K562 (cell line): ENCODE results near the gene RGS3. TPM values are rescaled to one million over a fixed set of nuclear protein-coding genes. Genes with fewer than 3 reads are reported as not detected.

Experiments
- ATAC-seq: fragments of 200-7000 bp; cut with Tn5 transposase; 3 replicates; pipeline ENCODE4 v1.9.1; 2020; ENCODE audit warnings: moderate library complexity
- BruUV-seq: library from RNA; stranded (reverse); fragments of 400-500 nt; replicated peaks from 2 replicates; lab custom pipeline; 2021; lab: Mats Ljungman, UMichigan
- CTCF ChIA-PET: fragments of 300-600 bp; formaldehyde crosslinking; extraction: SDS; loops from one replicate; lab custom pipeline; 2021; ENCODE audit warnings: low intra/inter-chr PET ratio; lab: Yijun Ruan, JAX
- POLR2A ChIA-PET: fragments of 300-600, 350-650 bp; sonication (Branson Sonifier 250); formaldehyde crosslinking; extraction: SDS; loops from one replicate; lab custom pipeline; 2021; ENCODE audit warnings: antibody characterized with exemption, inconsistent platforms; lab: Yijun Ruan, JAX
- DNase-seq, 4 experiments: peaks; one replicate each; pipeline versions ENCODE4 v3.0.0 to v3.0.0-alpha.2; 2011 to 2018; ENCODE audit warnings: low spot score in 3 of 4, mixed read lengths in 3 of 4; ENCODE audit errors: extremely low read depth in 1 of 4
- FAIRE-seq: peaks from 2 replicates; lab custom pipeline; 2011; peaks lifted over from hg19 to GRCh38; lab: Jason Lieb, UNC
- H2AFZ ChIP-seq: 2 replicates; pipeline ENCODE4 v1.6.0; 2011; ENCODE audit warnings: low read depth, low read length, control low read depth, inconsistent platforms
- H3K27ac ChIP-seq: fragments of 200-600 bp; 3 replicates; pipeline ENCODE4 v1.8.0; 2011; ENCODE audit warnings: low read depth, mild to moderate bottlenecking, control low read depth, inconsistent platforms, low read length, moderate library complexity, mixed read lengths; ENCODE audit errors: extremely low read depth
- H3K27me3 ChIP-seq, 2 experiments: fragments of 300-600 bp in 1 of 2; 2 replicates in 1 of 2; 3 replicates in 1 of 2; pipeline versions ENCODE4 v1.6.0 to v1.8.0; 2011; ENCODE audit warnings: inconsistent platforms in 2 of 2, low read length in 2 of 2, mild to moderate bottlenecking in 1 of 2, mixed read lengths in 1 of 2, moderate library complexity in 1 of 2; ENCODE audit not compliant: control insufficient read depth in 2 of 2, insufficient read depth in 2 of 2
- H3K36me3 ChIP-seq: fragments of 300-600 bp; 3 replicates; pipeline ENCODE4 v1.8.0; 2011; ENCODE audit warnings: mild to moderate bottlenecking, low read length, inconsistent platforms; ENCODE audit not compliant: control insufficient read depth, insufficient read depth
- H3K4me1 ChIP-seq, 2 experiments: fragments of 200-600 bp in 1 of 2; replicated peaks in 1 of 2; 2 replicates in 1 of 2; 3 replicates in 1 of 2; pipeline versions ENCODE4 v1.5.1 to v1.8.0; 2011; ENCODE audit warnings: inconsistent platforms in 2 of 2, low read length in 2 of 2, mild to moderate bottlenecking in 1 of 2, mixed read lengths in 1 of 2, moderate library complexity in 1 of 2; ENCODE audit not compliant: control insufficient read depth in 2 of 2, insufficient read depth in 2 of 2
- H3K4me2 ChIP-seq: 2 replicates; pipeline ENCODE4 v1.6.1; 2011; ENCODE audit warnings: low read length, control low read depth, inconsistent platforms, mixed read lengths; ENCODE audit not compliant: insufficient read depth
- H3K4me3 ChIP-seq: fragments of 200-600 bp; sonication (generic), shearing (Covaris generic); 2 replicates; pipeline ENCODE4 v1.5.1; 2016; ENCODE audit warnings: control low read depth, inconsistent platforms
- H3K79me2 ChIP-seq: fragments of 200-600 bp; 3 replicates; pipeline ENCODE4 v1.8.0; 2011; ENCODE audit warnings: low read length, inconsistent platforms; ENCODE audit not compliant: control insufficient read depth, insufficient read depth
- H3K9ac ChIP-seq, 2 experiments: 2 replicates each; pipeline versions ENCODE4 v1.6.0 to v1.6.1; 2011; ENCODE audit warnings: low read depth in 2 of 2, low read length in 2 of 2, control low read depth in 1 of 2, inconsistent platforms in 1 of 2, mild to moderate bottlenecking in 1 of 2, mixed read lengths in 1 of 2; ENCODE audit not compliant: insufficient read depth in 1 of 2
- H3K9me1 ChIP-seq: one replicate; pipeline ENCODE4 v1.6.0; 2011; ENCODE audit warnings: inconsistent platforms, mild to moderate bottlenecking, low read length, moderate library complexity; ENCODE audit not compliant: control insufficient read depth, insufficient read depth
- H3K9me3 ChIP-seq: replicated peaks from 2 replicates; pipeline ENCODE4 v1.5.1; 2011; ENCODE audit warnings: low read depth, low read length, inconsistent platforms; ENCODE audit not compliant: control insufficient read depth, insufficient read depth
- H4K20me1 ChIP-seq: replicated peaks from 2 replicates; pipeline ENCODE4 v1.6.1; 2011; ENCODE audit warnings: low read length, inconsistent platforms, mixed read lengths; ENCODE audit not compliant: control insufficient read depth, insufficient read depth
- ARNT ChIP-seq, 2 experiments: fragments of 450-650 bp; IDR thresholded peaks; 2 replicates each; pipeline ENCODE4 v1.6.1; 2016; ENCODE audit warnings: mild to moderate bottlenecking in 1 of 2
- ATF4 ChIP-seq: fragments of 450-650 bp; formaldehyde crosslinking; IDR thresholded peaks from 2 replicates; pipeline ENCODE4 v1.4.0; 2022; ENCODE audit warnings: mild to moderate bottlenecking, moderate library complexity
- ELF4 ChIP-seq: fragments of 450-650 bp; formaldehyde crosslinking; IDR thresholded peaks from 2 replicates; pipeline ENCODE4 v1.4.0; 2022; ENCODE audit warnings: missing genetic modification characterization
- EP300 ChIP-seq: IDR thresholded peaks from 2 replicates; pipeline ENCODE4 v1.6.1; 2012; ENCODE audit warnings: low read length, improper control_type of control experiment
- EZH2 ChIP-seq: IDR thresholded peaks from 2 replicates; pipeline ENCODE4 v1.6.1; 2012; ENCODE audit warnings: low read depth, mild to moderate bottlenecking, inconsistent platforms, low read length, borderline replicate concordance
- GATAD2A ChIP-seq: fragments of 450-650 bp; IDR thresholded peaks from 2 replicates; pipeline ENCODE4 v1.6.1; 2017
- GMEB1 ChIP-seq: fragments of 250-450 bp; sonication (Bioruptor Pico); IDR thresholded peaks from 2 replicates; pipeline ENCODE4 v1.4.0; 2020; ENCODE audit warnings: mild to moderate bottlenecking
- HIVEP1 ChIP-seq: fragments of 250-450 bp; sonication (Bioruptor Pico); IDR thresholded peaks from 2 replicates; pipeline ENCODE4 v1.4.0; 2020; ENCODE audit warnings: mild to moderate bottlenecking
- HOMEZ ChIP-seq: fragments of 250-450 bp; sonication (Bioruptor Pico); IDR thresholded peaks from 2 replicates; pipeline ENCODE4 v1.4.0; 2020; ENCODE audit warnings: mild to moderate bottlenecking, moderate library complexity
- KDM1A ChIP-seq, 2 experiments: fragments of 450-650 bp; IDR thresholded peaks; 2 replicates each; pipeline ENCODE4 v1.6.1; 2016; ENCODE audit warnings: mild to moderate bottlenecking in 2 of 2
- NFE2 ChIP-seq: IDR thresholded peaks from 2 replicates; pipeline ENCODE4 v1.6.1; 2014; ENCODE audit warnings: antibody characterized with exemption, low read depth
- NONO ChIP-seq, 2 experiments: fragments of 200-400 bp in 1 of 2; fragments of 450-650 bp in 1 of 2; formaldehyde crosslinking in 1 of 2; IDR thresholded peaks; 2 replicates each; pipeline ENCODE4 v1.6.1; 2017; ENCODE audit warnings: low read depth in 2 of 2, mild to moderate bottlenecking in 2 of 2, moderate library complexity in 2 of 2, low read length in 1 of 2
- PHF21A ChIP-seq: fragments of 450-650 bp; IDR thresholded peaks from 2 replicates; pipeline ENCODE4 v1.6.1; 2017; ENCODE audit warnings: low read depth, borderline replicate concordance
- POLR2A ChIP-seq: fragments of 450-650 bp; conservative IDR thresholded peaks from 2 replicates; pipeline ENCODE4 v1.6.1; 2016
- RBM25 ChIP-seq: fragments of 200-400 bp; formaldehyde crosslinking; IDR thresholded peaks from 2 replicates; pipeline ENCODE4 v1.6.1; 2018; ENCODE audit warnings: low read length, low read depth, moderate library complexity; ENCODE audit not compliant: severe bottlenecking
- SNRNP70 ChIP-seq: fragments of 200-400 bp; formaldehyde crosslinking; optimal IDR thresholded peaks from 2 replicates; pipeline ENCODE3; 2017; ENCODE audit warnings: low read depth, low read length
- ZBTB33 ChIP-seq: sonication (generic); formaldehyde crosslinking; IDR thresholded peaks from 2 replicates; pipeline ENCODE4 v1.8.1; 2023; ENCODE audit warnings: mild to moderate bottlenecking, missing genetic modification reagents
- ZNF23 ChIP-seq: fragments of 250-450 bp; sonication (Bioruptor Pico); IDR thresholded peaks from 2 replicates; pipeline ENCODE4 v1.4.0; 2020; ENCODE audit warnings: mild to moderate bottlenecking
- ZNF239 ChIP-seq: fragments of 250-450 bp; sonication (Bioruptor Pico); IDR thresholded peaks from 2 replicates; pipeline ENCODE4 v1.4.0; 2020; ENCODE audit warnings: mild to moderate bottlenecking
- WGBS: fragments of 100-300 bp; shearing (Covaris generic); methylation state at CpG from one replicate; pipeline ENCODE4 v1.1.6; 2016; ENCODE audit warnings: low coverage, mixed read lengths; ENCODE audit not compliant: insufficient coverage; ENCODE audit errors: missing lambda C conversion rate; 5-methylcytosine and 5-hydroxymethylcytosine counted together
- in situ Hi-C: fragments of 300-500 bp; cut with MboI; formaldehyde crosslinking; loops from 4 replicates; pipeline ENCODE4 v1.15.0; 2018; ENCODE audit warnings: inconsistent platforms, mixed read lengths
- intact Hi-C: fragments of 100-400 bp; cut with micrococcal nuclease; formaldehyde crosslinking; loops from 2 replicates; pipeline ENCODE4 v1.14.2; 2022
- polyA plus RNA-seq, 8 experiments: library from polyadenylated mRNA; depleted of rRNA in 4 of 8; stranded (reverse) in 5 of 8; unstranded in 3 of 8; fragments of >200 nt; fragmentation: Nextera tagmentation in 2 of 8; fragmentation: Illumina TruSeq in 1 of 8; extraction: Ambion mirVana in 2 of 8; extraction: Trizol in 1 of 8; gene quantifications; 2 replicates each; pipeline versions ENCODE4 v1.2.1 to v1.2.3, GENCODE V29; 2011 to 2014; ENCODE audit warnings: inconsistent platforms in 1 of 8, missing spikeins in 1 of 8
- total RNA-seq, 7 experiments: library from RNA; depleted of rRNA in 6 of 7; stranded (reverse); fragments of >200 nt in 6 of 7; fragmentation: Illumina TruSeq in 2 of 7; extraction: Trizol in 2 of 7; gene quantifications; 2 replicates each; pipeline versions ENCODE4 v1.2.1 to v1.2.3, GENCODE V29; 2011 to 2021; ENCODE audit warnings: low replicate concordance in 1 of 7

Gene RGS3
- total and polyA plus RNA-seq, 9 of the 15 experiments (the other 6 are each of a cell fraction or from before 2014, with no cell fraction given) = 0.08 to 2.9 (median 0.95) TPM

- ATAC-seq = no peak
- 1% methylated on average over 11 of the region's 11 CpGs for WGBS
- TF ChIP-seq NONO (IDR thresholded peaks at IDR 0.05; ENCODE audit: low read depth in 2 of 2, low read length in 1 of 2) (no peak), ELF4 (CRISPR knock-in tag) (no peak), HIVEP1 (CRISPR knock-in tag) (no peak), ARNT (IDR thresholded peaks at IDR 0.05) (no peak), GMEB1 (CRISPR knock-in tag) (no peak), GATAD2A (no peak), NFE2 (no peak), ZNF23 (CRISPR knock-in tag) (no peak), SNRNP70 (no peak), RBM25 (no peak), EP300 (no peak), ZNF239 (CRISPR knock-in tag) (no peak), KDM1A (IDR thresholded peaks at IDR 0.05) (no peak), ATF4 (no peak), EZH2 (no peak), HOMEZ (no peak), PHF21A (no peak), ZBTB33 (CRISPR knock-in tag) (no peak), POLR2A (no peak)
Measured at GRCh38 chr9:113630386-113631136, 167.0 kb downstream of the RGS3 start.

More at GRCh38 chr9:113630386-113631136, 167.0 kb downstream of the RGS3 start:
- DNase-seq = no peak
- H3K4me3 ChIP-seq = no peak overlapping the region
- H2AFZ ChIP-seq = no peak overlapping the region
- no peaks in the 10 kb centered on the region for H3K36me3 ChIP-seq
- H3K9ac ChIP-seq = no peak overlapping the region
- intact Hi-C loops (no loop called here), in situ Hi-C loops (no loop called here)
- H3K9me1 ChIP-seq = no peaks in the 10 kb centered on the region
- no peak overlapping the region for H3K27ac ChIP-seq
- no TSS peak for BruUV-seq
- ChIA-PET CTCF (no interaction called here), POLR2A (no interaction called here)
- no peak overlapping the region for H3K4me2 ChIP-seq
- H3K9me3 ChIP-seq = no peaks in the 10 kb centered on the region
- H3K27me3 ChIP-seq = peaks cover 14 to 67% of the 10 kb centered on the region in 2 experiments
- H3K4me1 ChIP-seq = no peaks in the 10 kb centered on the region
- no peaks in the 10 kb centered on the region for H4K20me1 ChIP-seq
- FAIRE-seq = no peak
- H3K79me2 ChIP-seq = no peaks in the 10 kb centered on the region
